ENCODE measurements around the gene C1S. TPM values are rescaled to one million over a fixed set of nuclear protein-coding genes. Genes with fewer than 3 reads are reported as not detected.
"Not testable (repeated sequence)": the region's sequence is repeated elsewhere in the genome, so short reads cannot be mapped to it uniquely, and the experiment has no call there.

Gene C1S
- total RNA-seq = 541 TPM

DNA sequence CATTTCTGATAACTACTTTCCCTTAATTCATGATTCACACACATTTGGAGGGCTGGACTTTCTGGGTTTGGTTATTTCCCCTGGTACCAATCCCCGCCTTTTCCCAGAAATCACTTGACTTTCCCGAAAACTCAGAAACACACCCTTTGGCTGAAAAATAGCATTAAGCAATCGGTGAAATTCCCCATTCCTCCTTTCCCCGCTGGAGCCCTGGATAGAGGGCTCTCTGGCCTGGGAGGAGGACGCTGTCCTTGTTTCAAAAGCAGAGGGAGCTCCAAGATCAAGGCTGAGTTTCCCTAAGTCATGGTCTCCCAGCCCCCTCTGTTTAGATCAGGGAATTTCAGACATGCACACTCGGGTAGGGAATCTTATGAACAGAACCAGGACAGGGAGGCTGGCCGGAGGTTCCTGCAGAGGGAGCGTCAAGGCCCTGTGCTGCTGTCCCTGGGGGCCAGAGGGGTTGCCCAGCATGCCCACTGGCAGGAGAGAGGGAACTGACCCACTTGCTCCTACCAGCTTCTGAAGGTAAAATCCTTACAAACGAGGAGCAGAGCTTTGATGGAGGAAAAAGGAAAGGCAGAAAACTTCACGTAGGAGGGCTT lies at the start of gene C1S:
Gene C1S, plus strand, starts transcription at position 366 of the 602 bp plus-strand sequence. CDS start 1,195 bp downstream, outside the sequence.
- DNase-seq (ENCODE audit: extremely low spot score in 2 of 2) = peak in 1 of 2 donors; percentile 99
- Histone ChIP-seq H3K36me3 (peaks cover 0 to 2% of the 10 kb centered on the region in 2 donors), H3K4me3 (peak within 1 kb of the TSS; percentile 44 to 45), H3K9me3 (no peaks in the 10 kb centered on the region), H3K27ac (peak within 1 kb of the TSS; percentile 93), H3K27me3 (no peaks in the 10 kb centered on the region), H3K4me1 (peaks cover 28% of the 10 kb centered on the region)
- TF ChIP-seq POLR2A (IDR thresholded peaks at IDR 0.05) = peak in 1 of 2 donors; percentile 86
- TF ChIP-seq POLR2AphosphoS5 (IDR thresholded peaks at IDR 0.05; ENCODE audit: insufficient read depth in 1 of 2, low read depth in 1 of 2) = peak; percentile 93 to 96
- peak; percentile 74 to 94 (median 93) for TF ChIP-seq CTCF (IDR thresholded peaks at IDR 0.05)
- intact Hi-C loops (cut with DNase I) = loop anchor here (1.0 to 2.0 kb wide), 2 partner anchors 32 to 48 kb away; partner anchors contain the start of genes C1R and C1RL

DNA sequence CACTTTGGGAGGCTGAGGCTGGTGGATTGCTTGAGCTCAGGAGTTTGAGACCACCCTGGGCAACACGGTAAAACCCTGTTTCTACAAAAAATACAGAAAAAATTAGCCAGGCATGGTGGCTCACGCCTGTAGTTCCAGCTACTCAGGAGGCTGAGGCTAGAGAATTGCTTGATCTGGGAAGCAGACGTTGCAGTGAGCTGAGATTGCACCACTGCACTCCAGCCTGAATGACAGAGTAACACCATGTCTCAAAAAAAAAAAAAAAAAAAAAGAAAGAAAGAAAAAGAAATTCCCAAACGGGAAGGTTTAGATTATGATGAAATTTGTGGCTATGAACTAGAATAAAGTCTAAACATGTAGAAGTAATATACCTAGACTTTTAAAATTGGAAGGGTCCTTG lies 49.1 kb upstream of the C1S start:
- H3K4me3 ChIP-seq; H3K36me3 ChIP-seq; DNase-seq (ENCODE audit: extremely low spot score in 2 of 2); H3K27me3 ChIP-seq; H3K27ac ChIP-seq; H3K9me3 ChIP-seq; H3K4me1 ChIP-seq; intact Hi-C loops (cut with DNase I): not testable (repeated sequence)

GRCh38 chr12:7012024-7012607 lies 48.4 kb upstream of the C1S start:
- TF ChIP-seq CTCF (IDR thresholded peaks at IDR 0.05) (no peak), POLR2AphosphoS5 (IDR thresholded peaks at IDR 0.05; ENCODE audit: insufficient read depth in 1 of 2, low read depth in 1 of 2) (no peak), POLR2A (IDR thresholded peaks at IDR 0.05) (no peak)
- no peak overlapping the region for H3K4me3 ChIP-seq
- H3K36me3 ChIP-seq = no peaks in the 10 kb centered on the region
- H3K4me1 ChIP-seq = peaks cover 16% of the 10 kb centered on the region
- no peaks in the 10 kb centered on the region for H3K9me3 ChIP-seq
- DNase-seq (ENCODE audit: extremely low spot score in 2 of 2) = no peak
- intact Hi-C loops (cut with DNase I) = no loop called here
- no peaks in the 10 kb centered on the region for H3K27me3 ChIP-seq
- no peak overlapping the region for H3K27ac ChIP-seq

GRCh38 chr12:7013101-7013500 lies 47.4 kb upstream of the C1S start:
- intact Hi-C loops (cut with DNase I) = no loop called here
- no peaks in the 10 kb centered on the region for H3K9me3 ChIP-seq
- no peaks in the 10 kb centered on the region for H3K27me3 ChIP-seq
- H3K27ac ChIP-seq = no peak overlapping the region
- peaks cover 24% of the 10 kb centered on the region for H3K4me1 ChIP-seq
- no peaks in the 10 kb centered on the region for H3K36me3 ChIP-seq
- TF ChIP-seq POLR2A (IDR thresholded peaks at IDR 0.05) (no peak), POLR2AphosphoS5 (IDR thresholded peaks at IDR 0.05; ENCODE audit: insufficient read depth in 1 of 2, low read depth in 1 of 2) (no peak), CTCF (IDR thresholded peaks at IDR 0.05) (no peak)
- DNase-seq (ENCODE audit: extremely low spot score in 2 of 2) = no peak
- no peak overlapping the region for H3K4me3 ChIP-seq

DNA sequence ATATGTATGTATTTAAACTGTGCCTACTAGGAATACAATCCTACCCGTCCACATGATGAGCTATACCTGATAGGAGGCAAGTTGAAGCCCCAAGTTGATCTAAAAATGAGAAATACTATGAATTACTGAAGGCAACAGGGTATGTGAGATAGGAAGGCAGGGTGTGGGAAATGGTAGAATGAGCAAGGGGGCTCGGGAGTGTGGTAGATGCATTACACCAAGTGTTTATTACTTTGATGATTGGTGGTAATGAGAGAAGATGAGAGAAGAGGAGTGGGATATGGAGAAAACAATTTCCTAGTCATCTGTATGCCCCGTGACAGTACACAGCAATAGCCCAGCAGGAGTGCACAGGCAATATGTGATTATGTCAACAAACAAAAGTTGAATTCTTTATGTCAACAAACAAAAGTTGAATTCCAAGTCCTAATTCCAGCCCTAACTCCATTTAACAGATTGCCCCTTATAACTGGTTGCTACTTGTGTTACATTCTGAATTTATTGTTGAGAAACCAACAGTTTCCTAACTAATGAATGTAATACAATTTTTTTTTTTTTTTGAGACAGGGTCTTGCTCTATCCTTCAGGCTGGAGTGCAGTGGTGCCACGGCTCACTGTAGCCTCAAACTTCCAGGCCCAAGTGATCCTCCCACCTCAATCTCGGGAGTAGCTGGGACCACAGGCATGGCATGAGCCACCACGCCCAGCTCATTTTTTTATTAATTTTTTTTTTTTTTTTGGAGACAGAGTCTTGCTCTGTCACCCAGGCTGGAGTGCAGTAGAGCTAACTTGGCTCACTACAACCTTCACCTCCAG lies 44.8 kb upstream of the C1S start:
- TF ChIP-seq CTCF (IDR thresholded peaks at IDR 0.05) = no peak
- no peak for TF ChIP-seq POLR2AphosphoS5 (IDR thresholded peaks at IDR 0.05; ENCODE audit: insufficient read depth in 1 of 2, low read depth in 1 of 2)
- TF ChIP-seq POLR2A (IDR thresholded peaks at IDR 0.05) = no peak
- H3K4me3 ChIP-seq = no peak overlapping the region
- H3K4me1 ChIP-seq = peaks cover 29% of the 10 kb centered on the region
- H3K27me3 ChIP-seq = no peaks in the 10 kb centered on the region
- H3K9me3 ChIP-seq = no peaks in the 10 kb centered on the region
- no peak for DNase-seq (ENCODE audit: extremely low spot score in 2 of 2)
- H3K36me3 ChIP-seq = no peaks in the 10 kb centered on the region
- intact Hi-C loops (cut with DNase I) = loop anchor here (5.0 kb wide), 1 partner anchor 43 kb away; the partner anchor contains the start of genes EMG1 and PHB2
- no peak overlapping the region for H3K27ac ChIP-seq

All from vagina (tissue), 2 donors.